Measurements from ENCODE around the gene FRMD8. TPM values are rescaled to one million over a fixed set of nuclear protein-coding genes. Genes with fewer than 3 reads are reported as not detected.
A peak's percentile ranks its signal among the peaks of the same experiment; 100 is the strongest.

Gene FRMD8
- total RNA-seq, 6 experiments from 2014 or later = 22.4 to 28.5 (median 27.1) TPM

DNA sequence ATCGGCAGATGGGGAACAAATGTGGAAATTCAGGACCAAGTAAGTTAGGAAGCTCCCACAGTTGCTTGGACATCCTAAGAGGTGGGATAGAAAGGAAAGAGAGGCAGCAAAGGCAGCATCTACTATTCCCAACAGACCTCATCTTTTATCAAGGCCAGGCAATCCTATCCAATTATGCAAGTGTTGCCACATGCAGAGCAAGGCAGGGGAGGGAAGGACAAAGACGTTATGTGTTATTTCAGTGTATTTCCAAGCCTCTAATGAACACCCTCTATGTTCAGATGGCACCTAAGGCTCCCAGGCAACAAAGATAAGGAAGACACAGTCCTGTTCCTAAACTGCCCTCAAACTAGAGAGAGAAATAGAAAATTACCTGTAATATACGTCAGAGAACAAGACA is 22.7 kb upstream of the FRMD8 start:
- peaks cover under 1% of the 10 kb centered on the region for H3K27me3 Mint-ChIP-seq (ENCODE audit: insufficient read depth)
- H3K9me3 Mint-ChIP-seq = no peaks in the 10 kb centered on the region
- TF ChIP-seq, protein P1, sequence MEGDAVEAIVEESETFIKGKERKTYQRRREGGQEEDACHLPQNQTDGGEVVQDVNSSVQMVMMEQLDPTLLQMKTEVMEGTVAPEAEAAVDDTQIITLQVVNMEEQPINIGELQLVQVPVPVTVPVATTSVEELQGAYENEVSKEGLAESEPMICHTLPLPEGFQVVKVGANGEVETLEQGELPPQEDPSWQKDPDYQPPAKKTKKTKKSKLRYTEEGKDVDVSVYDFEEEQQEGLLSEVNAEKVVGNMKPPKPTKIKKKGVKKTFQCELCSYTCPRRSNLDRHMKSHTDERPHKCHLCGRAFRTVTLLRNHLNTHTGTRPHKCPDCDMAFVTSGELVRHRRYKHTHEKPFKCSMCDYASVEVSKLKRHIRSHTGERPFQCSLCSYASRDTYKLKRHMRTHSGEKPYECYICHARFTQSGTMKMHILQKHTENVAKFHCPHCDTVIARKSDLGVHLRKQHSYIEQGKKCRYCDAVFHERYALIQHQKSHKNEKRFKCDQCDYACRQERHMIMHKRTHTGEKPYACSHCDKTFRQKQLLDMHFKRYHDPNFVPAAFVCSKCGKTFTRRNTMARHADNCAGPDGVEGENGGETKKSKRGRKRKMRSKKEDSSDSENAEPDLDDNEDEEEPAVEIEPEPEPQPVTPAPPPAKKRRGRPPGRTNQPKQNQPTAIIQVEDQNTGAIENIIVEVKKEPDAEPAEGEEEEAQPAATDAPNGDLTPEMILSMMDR (IDR thresholded peaks at IDR 0.05) = no peak
- H3K27ac Mint-ChIP-seq = no peak overlapping the region
- no peaks in the 10 kb centered on the region for H3K4me1 Mint-ChIP-seq (ENCODE audit: low read depth)
- no peak for DNase-seq
- no peaks in the 10 kb centered on the region for H3K36me3 Mint-ChIP-seq (ENCODE audit: low read depth)
- H3K4me3 Mint-ChIP-seq = no peak overlapping the region

DNA sequence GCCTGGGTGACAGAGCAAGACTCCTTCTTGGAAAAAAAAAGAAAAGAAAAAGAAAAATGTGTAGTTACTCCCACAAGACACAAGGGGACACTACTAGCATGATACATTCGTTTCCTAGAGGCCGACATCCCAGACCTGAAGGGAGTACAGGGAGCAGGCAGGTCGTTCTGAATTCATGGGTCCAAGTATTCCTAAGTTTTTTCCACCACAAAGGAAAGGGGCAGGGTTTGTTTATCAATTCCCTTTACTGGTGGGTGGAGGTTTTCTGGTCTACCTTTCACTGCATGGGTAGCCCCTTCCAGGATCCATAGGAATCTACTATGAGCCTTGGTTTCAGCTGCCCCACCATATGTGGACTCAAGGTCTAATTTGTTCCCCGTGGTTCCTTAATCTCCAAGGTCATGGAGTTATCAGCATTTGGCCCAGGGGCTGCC is 20.1 kb upstream of the FRMD8 start:
- H3K4me1 Mint-ChIP-seq (ENCODE audit: low read depth) = peaks cover 13% of the 10 kb centered on the region
- H3K4me3 Mint-ChIP-seq = no peak overlapping the region
- H3K27me3 Mint-ChIP-seq (ENCODE audit: insufficient read depth) = peaks cover 2% of the 10 kb centered on the region
- TF ChIP-seq, protein P1 (IDR thresholded peaks at IDR 0.05) = peak; percentile 91
- no peak overlapping the region for H3K27ac Mint-ChIP-seq
- H3K36me3 Mint-ChIP-seq (ENCODE audit: low read depth) = no peaks in the 10 kb centered on the region
- peak; percentile 82 for DNase-seq
- no peaks in the 10 kb centered on the region for H3K9me3 Mint-ChIP-seq

DNA sequence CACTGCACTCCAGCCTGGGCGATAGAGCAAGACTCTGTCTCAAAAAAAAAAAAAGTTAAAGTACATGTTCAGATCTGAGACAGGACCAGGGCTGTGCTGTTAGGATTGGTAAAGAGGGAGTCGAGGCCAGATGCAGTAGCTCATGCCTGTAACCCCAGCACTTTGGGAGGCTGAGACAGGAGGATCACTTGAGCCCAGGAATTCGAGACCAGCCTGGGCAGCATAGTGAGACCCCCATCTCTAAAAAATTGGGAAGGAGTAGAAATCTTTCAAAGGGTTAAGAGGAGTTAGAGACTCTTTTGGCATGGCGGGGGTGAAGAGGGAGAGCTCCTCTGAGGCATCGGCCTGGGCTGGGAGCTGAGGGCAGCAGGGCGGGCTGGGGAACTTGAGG is 15.8 kb upstream of the FRMD8 start:
- Mint-ChIP-seq H3K9me3 (no peaks in the 10 kb centered on the region), H3K27me3 (ENCODE audit: insufficient read depth) (peaks cover 2% of the 10 kb centered on the region), H3K4me3 (peak overlapping the region; percentile 42), H3K36me3 (ENCODE audit: low read depth) (no peaks in the 10 kb centered on the region), H3K27ac (peak overlapping the region; percentile 98), H3K4me1 (ENCODE audit: low read depth) (peaks cover 24% of the 10 kb centered on the region)
- TF ChIP-seq, protein P1 (IDR thresholded peaks at IDR 0.05) = no peak
- DNase-seq = no peak

DNA sequence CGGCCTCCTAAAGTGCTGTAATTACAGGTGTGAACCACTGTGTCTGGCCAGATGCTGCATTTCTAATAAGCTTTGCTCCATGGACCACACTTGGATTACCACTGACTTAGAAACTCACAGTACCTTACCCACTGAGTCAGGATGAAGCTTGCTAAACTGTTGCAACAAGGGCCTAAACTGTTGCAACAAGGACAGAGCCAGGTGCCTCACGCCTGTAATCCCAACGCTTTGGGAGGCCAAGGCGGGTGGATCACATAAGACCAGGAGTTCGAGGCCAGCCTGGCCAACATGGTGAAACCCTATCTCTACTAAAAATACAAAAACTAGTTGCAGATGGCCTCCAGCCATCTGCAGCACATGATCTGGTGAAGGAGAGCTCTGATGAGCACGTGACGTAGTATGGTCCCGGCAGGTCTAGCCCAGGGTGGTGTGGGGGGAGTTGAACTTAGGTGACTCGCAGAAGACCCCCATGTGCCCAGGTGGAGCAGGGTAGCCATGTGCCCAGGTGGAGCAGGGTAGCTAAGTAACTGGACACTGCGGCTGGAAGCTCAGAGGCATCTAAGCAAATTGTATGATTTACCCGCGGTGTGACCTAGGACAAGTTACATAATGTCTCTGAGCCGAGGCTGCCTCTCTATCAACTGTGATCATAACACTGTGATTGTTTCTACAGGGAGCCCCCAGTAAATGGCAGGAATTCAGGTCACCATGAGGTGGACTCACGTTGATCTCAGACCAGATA is 12.4 kb upstream of the FRMD8 start:
- no peak overlapping the region; the same call in 1 of the 2 replicates for H3K27ac Mint-ChIP-seq
- no peak for DNase-seq
- TF ChIP-seq, protein P1 (IDR thresholded peaks at IDR 0.05) = no peak
- H3K27me3 Mint-ChIP-seq (ENCODE audit: insufficient read depth) = peaks cover 2% of the 10 kb centered on the region; the same call in 1 of the 2 replicates
- no peak overlapping the region for H3K4me3 Mint-ChIP-seq
- H3K4me1 Mint-ChIP-seq (ENCODE audit: low read depth) = peaks cover 24% of the 10 kb centered on the region
- no peaks in the 10 kb centered on the region for H3K9me3 Mint-ChIP-seq
- H3K36me3 Mint-ChIP-seq (ENCODE audit: low read depth) = no peaks in the 10 kb centered on the region

DNA sequence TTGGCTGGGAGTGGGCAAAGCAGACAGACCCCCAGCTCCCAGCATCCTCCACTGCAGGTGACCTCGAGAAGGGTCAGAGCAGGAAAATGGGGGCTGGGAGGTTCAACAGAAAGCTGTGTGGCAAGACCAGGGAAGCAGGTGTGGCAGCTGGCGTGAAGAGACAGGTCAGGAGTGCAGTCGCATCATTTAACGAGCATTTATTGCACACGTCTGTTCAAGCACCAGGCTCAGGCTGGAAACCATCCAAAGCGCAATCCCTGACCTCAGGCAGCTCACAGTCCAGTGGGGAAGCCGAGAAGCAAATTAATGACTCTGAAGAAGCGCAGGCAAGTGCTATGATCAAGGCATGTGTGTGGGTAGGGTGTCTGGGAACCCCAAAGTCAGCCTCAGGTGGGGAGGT is 11.4 kb upstream of the FRMD8 start:
- Mint-ChIP-seq H3K36me3 (ENCODE audit: low read depth) (no peaks in the 10 kb centered on the region), H3K4me1 (ENCODE audit: low read depth) (peaks cover 24% of the 10 kb centered on the region), H3K27me3 (ENCODE audit: insufficient read depth) (peaks cover under 1% of the 10 kb centered on the region; the same call in 1 of the 2 replicates), H3K4me3 (no peak overlapping the region), H3K27ac (no peak overlapping the region), H3K9me3 (no peaks in the 10 kb centered on the region)
- TF ChIP-seq, protein P1 (IDR thresholded peaks at IDR 0.05) = no peak
- no peak for DNase-seq

All from HFFc6 (cell line).